Measurements from ENCODE around the gene ZMYND8.

- TF ChIP-seq GATA2 (IDR thresholded peaks at IDR 0.05; ENCODE audit: low read depth, low read length) (no peak), GATA3 (IDR thresholded peaks at IDR 0.05; ENCODE audit: low read depth, low read length) (no peak)
These were observed 116.8 kb downstream of the ZMYND8 start for GRCh38 chr20:47239719-47240067.

Measured in SH-SY5Y (cell line).